Ascending aorta (tissue), 2 donors: ENCODE measurements around the gene LIMCH1. TPM values are rescaled to one million over a fixed set of nuclear protein-coding genes. Genes with fewer than 3 reads are reported as not detected.

Experiments used
- DNase-seq, 2 donors: peaks; one replicate each; pipeline ENCODE4 v3.0.0-alpha.2; 2019; ENCODE audit warnings: low spot score in 2 of 2
- H3K27ac ChIP-seq, 2 donors: fragments of 200-600 bp; sonication (generic); one replicate each; pipeline ENCODE4 v1.5.1; 2016 to 2017; ENCODE audit warnings: mild to moderate bottlenecking in 1 of 2
- H3K27me3 ChIP-seq: fragments of 200-600 bp; sonication (generic); one replicate; pipeline ENCODE4 v1.5.1; 2017
- H3K36me3 ChIP-seq, 2 donors: fragments of 200-600 bp; sonication (generic); one replicate each; pipeline ENCODE4 v1.5.1; 2016
- H3K4me1 ChIP-seq, 2 donors: fragments of 200-600 bp; sonication (generic); one replicate each; pipeline ENCODE4 v1.5.1; 2016 to 2017; ENCODE audit warnings: mild to moderate bottlenecking in 1 of 2
- H3K4me3 ChIP-seq, 2 donors: fragments of 200-600 bp; sonication (generic); one replicate each; pipeline ENCODE4 v1.5.1; 2016 to 2017; ENCODE audit warnings: mild to moderate bottlenecking in 1 of 2
- H3K9me3 ChIP-seq, 2 donors: fragments of 200-600 bp; sonication (generic); one replicate each; pipeline ENCODE4 v1.5.1; 2016
- CTCF ChIP-seq, 3 experiments: fragments of 200-600 bp in 2 of 3; fragments of 450-650 bp in 1 of 3; sonication (generic) in 2 of 3; IDR thresholded peaks; one replicate each; pipeline ENCODE4 v1.5.1; 2016 to 2019; ENCODE audit warnings: antibody characterized with exemption in 3 of 3, mild to moderate bottlenecking in 1 of 3, moderate library complexity in 1 of 3
- intact Hi-C: fragments of 100-400 bp; cut with DNase I; formaldehyde crosslinking; loops from one replicate; pipeline ENCODE4 v1.15.1; 2023
- total RNA-seq: library from RNA; depleted of rRNA; stranded (reverse); fragments of >200 nt; gene quantifications from one replicate; pipeline ENCODE4 v1.1.0, GENCODE V29; 2016

Gene LIMCH1
- total RNA-seq, 1 donor from 2014 or later = 44.4 TPM

- no peak for TF ChIP-seq CTCF (IDR thresholded peaks at IDR 0.05)
- Histone ChIP-seq H3K36me3 (peaks cover 0 to 5% of the 10 kb centered on the region in 2 donors), H3K9me3 (no peaks in the 10 kb centered on the region), H3K27ac (peak overlapping the region; percentile 71 to 75), H3K4me3 (no peak overlapping the region), H3K4me1 (peaks cover 3 to 36% of the 10 kb centered on the region in 2 donors), H3K27me3 (no peaks in the 10 kb centered on the region)
- no peak for DNase-seq
- intact Hi-C loops = loop anchor here (2.0 to 5.0 kb wide), 3 partner anchors 35 to 136 kb away; no protein-coding TSS in a partner anchor
Observed at GRCh38 chr4:41506130-41506529, 31.8 kb upstream of the LIMCH1 start.

- DNase-seq = no peak
- peak overlapping the region in 1 of 2 donors; percentile 75 for H3K27ac ChIP-seq
- intact Hi-C loops = loop anchor here (2.0 to 5.0 kb wide), 3 partner anchors 33 to 135 kb away; no protein-coding TSS in a partner anchor
Observed at GRCh38 chr4:41507291-41507947, 30.5 kb upstream of the LIMCH1 start.

GRCh38 chr4:41509451-41509866 lies 28.5 kb upstream of the LIMCH1 start:
- H3K27ac ChIP-seq = peak overlapping the region; percentile 41 to 47

More at GRCh38 chr4:41507291-41507947, 30.5 kb upstream of the LIMCH1 start:
- Histone ChIP-seq H3K36me3 (peaks cover 0 to 5% of the 10 kb centered on the region in 2 donors), H3K4me3 (no peak overlapping the region), H3K9me3 (no peaks in the 10 kb centered on the region), H3K27me3 (no peaks in the 10 kb centered on the region), H3K4me1 (peaks cover 3 to 36% of the 10 kb centered on the region in 2 donors)
- no peak for TF ChIP-seq CTCF (IDR thresholded peaks at IDR 0.05)

GRCh38 chr4:41510179-41510578 lies 27.8 kb upstream of the LIMCH1 start:
- H3K4me1 ChIP-seq = peaks cover 0 to 28% of the 10 kb centered on the region in 2 donors
- no peak for DNase-seq
- no peaks in the 10 kb centered on the region for H3K36me3 ChIP-seq
- H3K27ac ChIP-seq = no peak overlapping the region
- intact Hi-C loops = no loop called here
- H3K4me3 ChIP-seq = no peak overlapping the region
- no peaks in the 10 kb centered on the region for H3K9me3 ChIP-seq
- TF ChIP-seq CTCF (IDR thresholded peaks at IDR 0.05) = no peak
- H3K27me3 ChIP-seq = no peaks in the 10 kb centered on the region

More at GRCh38 chr4:41509451-41509866, 28.5 kb upstream of the LIMCH1 start:
- H3K4me1 ChIP-seq = peaks cover 3 to 33% of the 10 kb centered on the region in 2 donors
- H3K9me3 ChIP-seq = no peaks in the 10 kb centered on the region
- H3K4me3 ChIP-seq = no peak overlapping the region
- intact Hi-C loops = loop anchor here (5.0 kb wide), 2 partner anchors 77 to 133 kb away; no protein-coding TSS in a partner anchor
- TF ChIP-seq CTCF (IDR thresholded peaks at IDR 0.05) = no peak
- peak in 1 of 2 donors; percentile 75 for DNase-seq
- H3K36me3 ChIP-seq = no peaks in the 10 kb centered on the region
- H3K27me3 ChIP-seq = no peaks in the 10 kb centered on the region

- no peak for DNase-seq
- H3K36me3 ChIP-seq = no peaks in the 10 kb centered on the region
- no peaks in the 10 kb centered on the region for H3K27me3 ChIP-seq
- H3K27ac ChIP-seq = no peak overlapping the region
- intact Hi-C loops = no loop called here
- H3K4me1 ChIP-seq = peaks cover 0 to 14% of the 10 kb centered on the region in 2 donors
- no peaks in the 10 kb centered on the region for H3K9me3 ChIP-seq
- TF ChIP-seq CTCF (IDR thresholded peaks at IDR 0.05) = no peak
- H3K4me3 ChIP-seq = no peak overlapping the region
Observed at GRCh38 chr4:41512136-41512535, 25.8 kb upstream of the LIMCH1 start.
